ENCODE measurements around the gene FES.

Gene FES

GRCh38 chr15:90933301-90933700, 49.0 kb downstream of the FES start:
- DNase-seq: no peak

- peak; percentile 75 for DNase-seq
These were observed 50.1 kb downstream of the FES start for GRCh38 chr15:90934256-90934948.

GRCh38 chr15:90934949-90935751, 50.8 kb downstream of the FES start, which contains the start of gene UNC45A:
TSS of gene UNC45A (plus strand) at chr15:90935285. CDS start at chr15:90935325, 40 bp downstream.
- DNase-seq: peak; percentile 79

- DNase-seq: no peak
These were observed 52.5 kb downstream of the FES start for GRCh38 chr15:90936823-90937222.

GRCh38 chr15:90938261-90938660, 54.0 kb downstream of the FES start:
- DNase-seq: no peak

GRCh38 chr15:90939756-90940155, 55.5 kb downstream of the FES start:
- DNase-seq: no peak

- DNase-seq: no peak
These were observed 56.7 kb downstream of the FES start for GRCh38 chr15:90941038-90941437.

- DNase-seq: no peak
These were observed 58.2 kb downstream of the FES start for GRCh38 chr15:90942354-90943120.

- no peak for DNase-seq
These were observed 60.8 kb downstream of the FES start for GRCh38 chr15:90945091-90945490.
